Astrocyte (in vitro differentiated cells and primary cell): Measurements from ENCODE around the gene MFAP3.

Experiments used
- EZH2 ChIP-seq: IDR thresholded peaks from 2 replicates; pipeline ENCODE4 v1.6.1; 2012; ENCODE audit warnings: mild to moderate bottlenecking, low read length, inconsistent platforms; ENCODE audit not compliant: insufficient read depth
- TF ChIP-seq, protein P1 (sequence below): IDR thresholded peaks from 2 replicates; pipeline ENCODE4 v1.5.1; 2011; ENCODE audit warnings: low read depth, mild to moderate bottlenecking, inconsistent platforms, low read length, moderate library complexity; ENCODE audit not compliant: insufficient read depth

DNA sequence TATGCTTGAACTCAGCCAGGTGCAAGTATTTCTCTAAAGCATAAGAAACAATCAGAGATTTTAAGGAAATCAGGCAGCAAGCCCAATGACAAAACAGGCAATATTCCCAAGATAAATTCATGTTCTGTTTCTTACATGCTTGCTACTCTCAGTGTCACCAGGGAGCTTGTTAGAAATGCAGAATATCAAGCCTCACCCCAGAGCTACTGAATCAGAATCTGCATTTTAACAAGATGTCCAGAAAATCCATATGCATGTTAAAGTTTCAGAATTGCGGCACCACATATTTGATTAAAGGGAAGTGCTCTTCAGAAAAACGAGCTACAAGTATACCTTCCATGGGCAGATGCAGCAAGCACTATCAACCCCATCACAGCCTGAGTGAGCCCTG, 54.4 kb downstream of the MFAP3 start:
- TF ChIP-seq, protein P1, sequence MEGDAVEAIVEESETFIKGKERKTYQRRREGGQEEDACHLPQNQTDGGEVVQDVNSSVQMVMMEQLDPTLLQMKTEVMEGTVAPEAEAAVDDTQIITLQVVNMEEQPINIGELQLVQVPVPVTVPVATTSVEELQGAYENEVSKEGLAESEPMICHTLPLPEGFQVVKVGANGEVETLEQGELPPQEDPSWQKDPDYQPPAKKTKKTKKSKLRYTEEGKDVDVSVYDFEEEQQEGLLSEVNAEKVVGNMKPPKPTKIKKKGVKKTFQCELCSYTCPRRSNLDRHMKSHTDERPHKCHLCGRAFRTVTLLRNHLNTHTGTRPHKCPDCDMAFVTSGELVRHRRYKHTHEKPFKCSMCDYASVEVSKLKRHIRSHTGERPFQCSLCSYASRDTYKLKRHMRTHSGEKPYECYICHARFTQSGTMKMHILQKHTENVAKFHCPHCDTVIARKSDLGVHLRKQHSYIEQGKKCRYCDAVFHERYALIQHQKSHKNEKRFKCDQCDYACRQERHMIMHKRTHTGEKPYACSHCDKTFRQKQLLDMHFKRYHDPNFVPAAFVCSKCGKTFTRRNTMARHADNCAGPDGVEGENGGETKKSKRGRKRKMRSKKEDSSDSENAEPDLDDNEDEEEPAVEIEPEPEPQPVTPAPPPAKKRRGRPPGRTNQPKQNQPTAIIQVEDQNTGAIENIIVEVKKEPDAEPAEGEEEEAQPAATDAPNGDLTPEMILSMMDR = no peak
- no peak for TF ChIP-seq EZH2
